K562 (cell line): ENCODE results near the gene SHISA7. TPM values are rescaled to one million over a fixed set of nuclear protein-coding genes. Genes with fewer than 3 reads are reported as not detected.

Experiments used
- ATF2 ChIP-seq: sonication (generic); formaldehyde crosslinking; IDR thresholded peaks from 2 replicates; pipeline ENCODE4 v1.8.1; 2022; ENCODE audit warnings: missing genetic modification reagents
- ATF3 ChIP-seq, 2 experiments: fragments of 450-650 bp in 1 of 2; sonication (generic) in 1 of 2; formaldehyde crosslinking in 1 of 2; IDR thresholded peaks in 1 of 2; conservative IDR thresholded peaks in 1 of 2; 2 replicates each; pipeline versions ENCODE4 v1.6.1 to v1.8.1; 2016 to 2023; ENCODE audit warnings: mild to moderate bottlenecking in 2 of 2, moderate library complexity in 2 of 2, inconsistent platforms in 1 of 2, missing genetic modification reagents in 1 of 2
- ATF7 ChIP-seq: fragments of 450-650 bp; IDR thresholded peaks from 2 replicates; pipeline ENCODE4 v1.7.1; 2014; ENCODE audit warnings: mild to moderate bottlenecking, moderate library complexity
- CBX8 ChIP-seq: fragments of 200-600 bp; sonication (generic); IDR thresholded peaks from 2 replicates; pipeline ENCODE4 v1.6.1; 2012; ENCODE audit warnings: borderline replicate concordance, mixed run types, low read depth, mild to moderate bottlenecking, moderate library complexity, mixed read lengths, low read length, control low read depth, inconsistent platforms; ENCODE audit not compliant: poor library complexity, severe bottlenecking; ENCODE audit errors: extremely low read depth
- CREB1 ChIP-seq, 2 experiments: sonication (generic) in 1 of 2; formaldehyde crosslinking in 1 of 2; IDR thresholded peaks; 2 replicates each; pipeline versions ENCODE4 v1.6.1 to v1.8.0; 2012 to 2022; ENCODE audit warnings: inconsistent platforms in 1 of 2, mild to moderate bottlenecking in 1 of 2, missing genetic modification reagents in 1 of 2, moderate library complexity in 1 of 2
- GABPA ChIP-seq: fragments of 200-800 bp; sonication (Bioruptor generic); conservative IDR thresholded peaks from 2 replicates; pipeline ENCODE4 v1.6.1; 2016; ENCODE audit warnings: low read depth, missing genetic modification characterization, missing compliant biosample characterization
- GABPB1 ChIP-seq: sonication (generic); formaldehyde crosslinking; IDR thresholded peaks from 2 replicates; pipeline ENCODE4 v1.8.0; 2022; ENCODE audit warnings: mild to moderate bottlenecking, missing genetic modification reagents
- GATAD2B ChIP-seq: fragments of 450-650 bp; IDR thresholded peaks from 2 replicates; pipeline ENCODE4 v1.6.1; 2017; ENCODE audit warnings: mild to moderate bottlenecking, borderline replicate concordance
- JUNB ChIP-seq: fragments of 450-650 bp; formaldehyde crosslinking; conservative IDR thresholded peaks from 2 replicates; pipeline ENCODE4 v1.4.0; 2020; ENCODE audit warnings: mild to moderate bottlenecking
- JUND ChIP-seq, 2 experiments: IDR thresholded peaks; 2 replicates in 1 of 2; 3 replicates in 1 of 2; pipeline ENCODE4 v1.6.1; 2011; ENCODE audit warnings: borderline replicate concordance in 2 of 2, low read depth in 2 of 2, low read length in 2 of 2, improper control_type of control experiment in 1 of 2, missing biosample characterization in 1 of 2, missing genetic modification characterization in 1 of 2, missing genetic modification reagents in 1 of 2
- NCOA1 ChIP-seq: fragments of 450-650 bp; IDR thresholded peaks from 2 replicates; pipeline ENCODE4 v1.6.1; 2016; ENCODE audit warnings: low read depth
- TEAD1 ChIP-seq, 2 experiments: fragments of 450-650 bp in 1 of 2; sonication (generic) in 1 of 2; formaldehyde crosslinking; IDR thresholded peaks; 2 replicates each; pipeline versions ENCODE4 v1.4.0 to v1.8.0; 2020 to 2022; ENCODE audit warnings: mild to moderate bottlenecking in 2 of 2, missing genetic modification reagents in 1 of 2
- TRIM25 ChIP-seq: fragments of 450-650 bp; IDR thresholded peaks from 2 replicates; pipeline ENCODE4 v1.7.0; 2016; ENCODE audit warnings: borderline replicate concordance
- ZKSCAN8 ChIP-seq: fragments of 200-800 bp; sonication (Bioruptor generic); IDR thresholded peaks from 2 replicates; pipeline ENCODE4 v1.6.1; 2016; ENCODE audit warnings: missing genetic modification characterization, missing compliant biosample characterization
- ZNF609 ChIP-seq: sonication (generic); formaldehyde crosslinking; IDR thresholded peaks from 2 replicates; pipeline ENCODE4 v1.8.1; 2023; ENCODE audit warnings: missing genetic modification reagents, mild to moderate bottlenecking, borderline replicate concordance
- polyA plus RNA-seq, 8 experiments: library from polyadenylated mRNA; depleted of rRNA in 4 of 8; stranded (reverse) in 5 of 8; unstranded in 3 of 8; fragments of >200 nt; fragmentation: Nextera tagmentation in 2 of 8; fragmentation: Illumina TruSeq in 1 of 8; extraction: Ambion mirVana in 2 of 8; extraction: Trizol in 1 of 8; gene quantifications; 2 replicates each; pipeline versions ENCODE4 v1.2.1 to v1.2.3, GENCODE V29; 2011 to 2014; ENCODE audit warnings: inconsistent platforms in 1 of 8, missing spikeins in 1 of 8
- total RNA-seq, 7 experiments: library from RNA; depleted of rRNA in 6 of 7; stranded (reverse); fragments of >200 nt in 6 of 7; fragmentation: Illumina TruSeq in 2 of 7; extraction: Trizol in 2 of 7; gene quantifications; 2 replicates each; pipeline versions ENCODE4 v1.2.1 to v1.2.3, GENCODE V29; 2011 to 2021; ENCODE audit warnings: low replicate concordance in 1 of 7

Gene SHISA7
- total and polyA plus RNA-seq, 9 of the 15 experiments (the other 6 are each of a cell fraction or from before 2014, with no cell fraction given), result 0.01 to 0.40 (median 0.07) TPM

GRCh38 chr19:55432241-55432959 lies 10.7 kb downstream of the SHISA7 start (continued):
- no peak for TF ChIP-seq ZNF609 (CRISPR knock-in tag)
- TF ChIP-seq CREB1 (IDR thresholded peaks at IDR 0.05), result peak; percentile 82
- peak; percentile 93 for TF ChIP-seq CREB1 (CRISPR knock-in tag; IDR thresholded peaks at IDR 0.05)
- TF ChIP-seq TEAD1 (CRISPR knock-in tag; IDR thresholded peaks at IDR 0.05), result 0 out of 4 replicates have a peak, but pooled peaks of 1 of the 2 experiments have one; percentile 8
- peak; percentile 88 for TF ChIP-seq GABPB1 (CRISPR knock-in tag)
- TF ChIP-seq GABPA, result peak; percentile 37; the same call in 1 of the 2 replicates
- peak; percentile 82 for TF ChIP-seq ATF7
- TF ChIP-seq ATF2 (CRISPR knock-in tag), result peak; percentile 93
- no peak for TF ChIP-seq ZKSCAN8 (CRISPR knock-in tag)
- no peak for TF ChIP-seq GATAD2B
- TF ChIP-seq ATF3 (IDR thresholded peaks at IDR 0.05), result peak; percentile 94
- no peak for TF ChIP-seq ATF3 (CRISPR knock-in tag; conservative IDR thresholded peaks at IDR 0.05)
- peak; percentile 65; the same call in 1 of the 2 replicates for TF ChIP-seq JUND (IDR thresholded peaks at IDR 0.05; ENCODE audit: borderline replicate concordance, low read depth, low read length)
- TF ChIP-seq JUND (tag; IDR thresholded peaks at IDR 0.05; ENCODE audit: borderline replicate concordance, low read depth, low read length), result peak; percentile 61; the same call in 2 of the 3 replicates
- TF ChIP-seq TRIM25, result no peak
- peak; percentile 75 for TF ChIP-seq NCOA1
- no peak for TF ChIP-seq CBX8
- TF ChIP-seq JUNB, result peak; percentile 84
